GM18519 (cell line): ENCODE measurements around the gene PER2.

Source experiments
- ATAC-seq: cut with Tn5 transposase; IDR thresholded peaks from one replicate; pipeline ENCODE4 v1.9.1; 2021; ENCODE audit warnings: mild to moderate bottlenecking, moderate library complexity; ENCODE audit not compliant: unreplicated experiment, low FRiP score

The PER2 gene

DNA sequence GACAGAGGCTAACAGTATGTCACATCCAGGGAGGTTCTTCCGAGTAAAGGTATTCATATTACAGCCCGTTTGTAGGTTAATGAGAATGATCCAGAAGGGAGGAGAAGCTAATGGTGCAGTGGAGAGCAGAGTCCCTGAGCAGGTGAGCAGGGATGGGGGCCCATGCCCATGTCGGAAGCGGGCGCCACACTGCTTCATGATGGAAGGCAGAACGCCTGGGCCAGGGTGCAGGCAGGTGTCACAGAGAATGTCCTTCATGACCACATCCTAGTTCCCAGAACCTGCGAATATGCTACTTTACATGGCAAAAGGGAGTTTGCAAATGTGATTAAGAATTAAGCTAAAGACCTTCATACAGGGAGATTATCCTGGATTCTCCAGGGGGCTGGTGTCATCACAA is 52.6 kb downstream of the PER2 start:
- ATAC-seq: no peak

- ATAC-seq: no peak
Measured at GRCh38 chr2:238235331-238235732, 53.1 kb downstream of the PER2 start.

DNA sequence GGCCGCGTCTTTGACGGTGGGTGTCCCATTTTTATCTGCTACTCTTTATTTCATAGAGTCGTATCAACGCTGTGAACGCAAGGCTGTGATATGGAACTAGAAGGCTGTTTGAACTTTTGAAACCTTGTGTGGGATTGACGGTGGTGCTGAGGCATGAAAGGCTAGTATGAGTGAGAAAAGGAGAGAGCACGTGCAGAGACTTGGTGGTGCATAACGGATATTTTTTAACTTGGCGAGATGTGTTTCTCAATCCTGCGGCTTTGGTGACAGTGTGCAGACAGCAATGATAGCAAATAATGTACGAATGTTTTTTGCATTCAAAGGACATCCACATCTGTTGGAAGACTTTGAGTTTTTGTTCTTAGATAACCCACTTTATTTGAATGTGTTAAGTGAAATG is 54.8 kb downstream of the PER2 start:
- ATAC-seq: no peak

GRCh38 chr2:238231809-238232208 is 56.6 kb downstream of the PER2 start:
- ATAC-seq: no peak

- no peak for ATAC-seq
Measured at GRCh38 chr2:238231251-238231793, 57.1 kb downstream of the PER2 start.

DNA sequence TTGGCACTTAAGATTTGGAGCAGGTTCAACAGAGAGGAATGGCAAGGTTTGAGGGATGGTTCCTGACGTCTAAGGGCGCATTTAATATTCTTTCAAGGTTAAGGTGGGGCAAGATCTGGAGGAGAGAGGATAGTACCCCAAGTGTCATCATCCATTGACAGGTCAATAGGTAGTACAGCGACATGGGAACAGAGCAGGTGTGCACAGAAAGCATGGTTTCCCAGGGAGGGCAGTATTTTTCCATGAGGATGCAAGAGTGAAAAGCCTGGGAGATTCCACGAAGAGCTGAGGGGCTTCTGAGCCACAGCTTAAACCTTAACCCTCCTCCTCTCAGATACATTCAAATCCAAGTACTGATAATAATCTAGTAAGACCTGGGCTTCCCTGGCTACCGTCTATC is 57.7 kb downstream of the PER2 start:
- ATAC-seq: no peak

DNA sequence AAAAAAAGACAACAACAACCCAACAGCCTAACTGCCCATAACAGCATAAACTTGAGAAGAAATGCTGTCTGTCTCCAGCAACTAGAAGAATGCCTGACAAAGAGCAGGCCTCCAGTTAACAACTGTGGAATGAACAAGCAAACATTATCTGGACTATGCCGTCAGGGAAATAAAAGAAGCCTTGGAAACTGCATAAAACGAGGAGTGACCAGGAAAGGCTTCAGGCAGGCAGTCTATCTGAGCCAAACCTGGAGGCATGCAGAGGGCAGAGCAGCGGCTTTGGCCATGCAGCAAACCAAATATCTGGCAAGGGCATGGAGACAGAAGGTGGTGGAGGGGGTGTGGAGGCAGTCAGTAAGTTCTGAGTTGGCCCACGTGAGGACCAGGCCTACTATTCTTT is 59.7 kb downstream of the PER2 start:
- ATAC-seq: no peak

- ATAC-seq: no peak
Measured at GRCh38 chr2:238227587-238228032, 60.8 kb downstream of the PER2 start.

GRCh38 chr2:238226698-238227586 is 61.5 kb downstream of the PER2 start:
- no peak for ATAC-seq

GRCh38 chr2:238225911-238226697 is 62.3 kb downstream of the PER2 start:
- no peak for ATAC-seq

DNA sequence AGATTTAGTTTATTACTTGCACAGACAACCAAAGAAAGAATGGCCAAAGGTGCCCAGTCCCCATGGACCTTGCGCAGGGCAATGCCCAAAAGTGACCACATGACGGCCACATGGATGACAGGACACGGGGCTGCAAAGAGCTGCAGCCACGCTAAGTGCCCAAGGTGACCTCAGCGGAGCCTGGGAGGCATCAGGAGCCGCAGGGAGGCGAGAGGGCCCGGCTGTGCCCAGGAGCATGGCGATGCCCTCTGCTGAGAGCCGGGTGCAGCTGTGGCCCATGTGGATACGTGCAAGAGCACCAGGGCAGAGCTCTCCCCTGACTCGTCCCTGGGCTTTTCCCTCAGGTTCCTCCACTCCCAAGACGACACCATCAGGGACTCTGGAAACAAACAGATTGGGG is 63.3 kb downstream of the PER2 start:
- ATAC-seq: no peak

- no peak for ATAC-seq
Measured at GRCh38 chr2:238224356-238225035, 63.9 kb downstream of the PER2 start.

- no peak for ATAC-seq
Measured at GRCh38 chr2:238220892-238221521, 67.4 kb downstream of the PER2 start.

- no peak for ATAC-seq
Measured at GRCh38 chr2:238220274-238220891, 68.0 kb downstream of the PER2 start.

DNA sequence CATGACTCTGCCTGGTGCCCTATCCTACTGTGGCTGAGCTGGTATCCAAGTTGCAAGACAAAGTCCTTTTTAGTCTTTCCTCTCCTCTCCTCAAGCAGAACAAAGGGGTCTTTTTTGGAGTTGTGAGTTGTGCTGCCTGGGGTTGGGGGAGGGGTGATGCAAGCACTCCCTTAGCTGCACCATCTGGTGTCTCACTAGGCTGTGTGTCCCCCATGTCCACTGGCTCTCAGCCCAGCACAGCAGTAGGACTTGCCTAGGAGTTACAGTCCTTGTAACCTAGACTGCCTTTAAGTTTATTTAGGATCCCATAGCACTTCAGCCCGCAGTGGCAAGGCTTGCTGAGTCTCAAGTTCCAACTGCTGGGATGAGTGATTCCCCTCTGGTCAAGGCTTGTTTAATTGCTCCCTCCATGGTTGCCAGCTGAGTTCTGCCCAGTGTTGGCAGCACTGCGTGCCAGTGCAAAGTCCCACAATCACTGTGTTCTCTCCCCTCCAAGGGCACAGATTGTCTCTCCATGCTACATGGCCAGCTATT is 71.7 kb downstream of the PER2 start:
- no peak for ATAC-seq

DNA sequence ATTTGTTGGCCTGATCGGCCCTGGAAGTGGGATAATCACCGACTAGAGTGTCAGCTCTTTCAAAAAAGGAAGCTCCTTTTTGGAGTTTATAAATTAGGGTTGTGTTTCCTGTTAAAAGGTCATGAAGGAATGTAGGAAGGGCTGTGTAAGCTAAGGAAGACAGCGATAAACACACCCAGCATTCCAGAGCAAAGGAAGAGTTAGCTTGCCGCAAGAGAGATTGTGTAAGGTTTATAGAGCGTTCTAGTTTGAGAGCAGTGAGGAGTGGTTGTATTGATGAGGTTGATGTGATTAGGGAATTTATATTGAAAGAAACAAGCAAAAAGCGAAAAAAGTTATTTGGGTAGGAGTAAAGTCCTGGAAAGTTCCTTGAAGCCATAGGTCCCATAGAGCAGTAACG is 81.4 kb downstream of the PER2 start:
- ATAC-seq: no peak

GRCh38 chr2:238203973-238204683 is 84.3 kb downstream of the PER2 start:
- no peak for ATAC-seq

- ATAC-seq: peak; percentile 84
Measured at GRCh38 chr2:238203094-238203972, 85.1 kb downstream of the PER2 start, which contains the start of gene ILKAP. Gene ILKAP (minus strand): TSS chr2:238203695. CDS start chr2:238203553, 142 bp downstream.
